PFSK-1 (cell line): Measurements from ENCODE around the gene GTF2H3.

ENCODE experiments used
- FOXP2 ChIP-seq: optimal IDR thresholded peaks from 2 replicates; pipeline ENCODE3; 2011; ENCODE audit warnings: borderline replicate concordance, control low read depth, inconsistent platforms; ENCODE audit not compliant: insufficient read depth; ENCODE audit errors: extremely low read length, extremely low read depth
- POLR2AphosphoS5 ChIP-seq: IDR thresholded peaks from 2 replicates; pipeline ENCODE4 v1.6.1; 2012; ENCODE audit warnings: low read depth, mild to moderate bottlenecking, control low read depth, low read length, moderate library complexity
- SIN3A ChIP-seq: IDR thresholded peaks from 2 replicates; pipeline ENCODE4 v1.6.1; 2012; ENCODE audit warnings: mild to moderate bottlenecking, low read length, moderate library complexity, borderline replicate concordance; ENCODE audit not compliant: insufficient read depth
- TAF1 ChIP-seq: IDR thresholded peaks from 2 replicates; pipeline ENCODE4 v1.6.1; 2012; ENCODE audit warnings: low read length, control low read depth, borderline replicate concordance; ENCODE audit not compliant: insufficient read depth
- TF ChIP-seq, protein P1 (sequence below), 2 experiments: IDR thresholded peaks; 2 replicates each; pipeline versions ENCODE4 v1.6.1 to v1.8.0; 2011 to 2012; ENCODE audit warnings: low read depth in 2 of 2, low read length in 2 of 2, control low read depth in 1 of 2, inconsistent platforms in 1 of 2, mild to moderate bottlenecking in 1 of 2, moderate library complexity in 1 of 2; ENCODE audit not compliant: insufficient read depth in 1 of 2

The GTF2H3 gene

GRCh38 chr12:123645878-123646277 is 12.2 kb downstream of the GTF2H3 start:
- no peak for TF ChIP-seq SIN3A
- TF ChIP-seq, protein P1, sequence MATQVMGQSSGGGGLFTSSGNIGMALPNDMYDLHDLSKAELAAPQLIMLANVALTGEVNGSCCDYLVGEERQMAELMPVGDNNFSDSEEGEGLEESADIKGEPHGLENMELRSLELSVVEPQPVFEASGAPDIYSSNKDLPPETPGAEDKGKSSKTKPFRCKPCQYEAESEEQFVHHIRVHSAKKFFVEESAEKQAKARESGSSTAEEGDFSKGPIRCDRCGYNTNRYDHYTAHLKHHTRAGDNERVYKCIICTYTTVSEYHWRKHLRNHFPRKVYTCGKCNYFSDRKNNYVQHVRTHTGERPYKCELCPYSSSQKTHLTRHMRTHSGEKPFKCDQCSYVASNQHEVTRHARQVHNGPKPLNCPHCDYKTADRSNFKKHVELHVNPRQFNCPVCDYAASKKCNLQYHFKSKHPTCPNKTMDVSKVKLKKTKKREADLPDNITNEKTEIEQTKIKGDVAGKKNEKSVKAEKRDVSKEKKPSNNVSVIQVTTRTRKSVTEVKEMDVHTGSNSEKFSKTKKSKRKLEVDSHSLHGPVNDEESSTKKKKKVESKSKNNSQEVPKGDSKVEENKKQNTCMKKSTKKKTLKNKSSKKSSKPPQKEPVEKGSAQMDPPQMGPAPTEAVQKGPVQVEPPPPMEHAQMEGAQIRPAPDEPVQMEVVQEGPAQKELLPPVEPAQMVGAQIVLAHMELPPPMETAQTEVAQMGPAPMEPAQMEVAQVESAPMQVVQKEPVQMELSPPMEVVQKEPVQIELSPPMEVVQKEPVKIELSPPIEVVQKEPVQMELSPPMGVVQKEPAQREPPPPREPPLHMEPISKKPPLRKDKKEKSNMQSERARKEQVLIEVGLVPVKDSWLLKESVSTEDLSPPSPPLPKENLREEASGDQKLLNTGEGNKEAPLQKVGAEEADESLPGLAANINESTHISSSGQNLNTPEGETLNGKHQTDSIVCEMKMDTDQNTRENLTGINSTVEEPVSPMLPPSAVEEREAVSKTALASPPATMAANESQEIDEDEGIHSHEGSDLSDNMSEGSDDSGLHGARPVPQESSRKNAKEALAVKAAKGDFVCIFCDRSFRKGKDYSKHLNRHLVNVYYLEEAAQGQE (IDR thresholded peaks at IDR 0.05; ENCODE audit: insufficient read depth in 1 of 2, low read depth in 2 of 2, low read length in 2 of 2): no peak
- no peak for TF ChIP-seq TAF1
- TF ChIP-seq POLR2AphosphoS5: no peak
- TF ChIP-seq FOXP2: no peak

DNA sequence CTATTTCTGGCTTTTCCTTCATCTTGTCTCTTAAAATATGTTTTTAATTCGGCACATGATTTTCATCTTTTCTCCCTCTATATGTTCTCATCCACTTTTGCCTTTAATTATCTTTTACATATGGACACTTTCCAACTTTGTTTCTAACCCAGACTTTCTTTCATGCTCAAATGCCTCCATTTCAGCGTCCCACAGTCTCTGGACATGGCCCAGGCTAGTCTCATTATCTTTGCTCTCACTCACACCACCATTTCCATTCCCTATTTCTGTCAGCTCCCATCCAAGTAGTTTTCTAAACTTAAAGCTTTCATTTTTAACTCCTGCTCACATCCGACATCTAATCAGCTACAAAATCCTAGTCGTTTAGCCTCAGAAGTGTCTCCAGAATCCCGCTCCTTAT is 14.8 kb downstream of the GTF2H3 start:
- TF ChIP-seq SIN3A (no peak), FOXP2 (no peak), POLR2AphosphoS5 (no peak), TAF1 (no peak)
- TF ChIP-seq, protein P1 (IDR thresholded peaks at IDR 0.05; ENCODE audit: insufficient read depth in 1 of 2, low read depth in 2 of 2, low read length in 2 of 2): no peak

DNA sequence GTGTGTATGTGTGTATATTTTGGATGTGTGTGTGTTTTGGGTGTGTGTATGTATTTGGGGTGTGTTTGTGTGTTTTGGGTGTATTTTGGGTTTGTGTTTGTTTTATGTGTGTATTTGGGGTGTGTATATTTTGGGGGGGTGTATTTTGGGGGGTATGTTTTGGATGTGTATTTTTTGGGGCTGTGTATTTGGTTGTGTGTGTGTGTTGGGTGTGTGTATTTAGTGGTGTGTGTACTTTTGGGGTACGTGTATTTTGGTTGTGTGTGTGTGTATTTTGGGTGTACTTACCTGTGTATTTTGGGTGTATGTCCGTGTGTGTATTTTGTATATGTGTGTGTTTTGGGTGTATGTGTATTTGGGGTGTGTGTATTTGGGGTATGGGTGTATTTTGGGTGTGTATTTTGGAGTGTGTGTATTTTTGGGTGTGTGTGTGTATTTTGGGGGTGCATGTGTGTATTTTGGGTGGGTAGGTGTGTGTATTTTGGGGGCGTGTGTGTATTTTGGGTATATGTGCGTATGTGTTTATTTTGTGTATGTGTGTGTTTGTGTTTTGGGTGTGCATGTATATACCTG is 20.6 kb downstream of the GTF2H3 start:
- TF ChIP-seq TAF1 (no peak), FOXP2 (no peak), SIN3A (no peak), POLR2AphosphoS5 (no peak)
- TF ChIP-seq, protein P1 (IDR thresholded peaks at IDR 0.05; ENCODE audit: insufficient read depth in 1 of 2, low read depth in 2 of 2, low read length in 2 of 2): no peak

GRCh38 chr12:123655420-123655819 is 21.8 kb downstream of the GTF2H3 start:
- TF ChIP-seq SIN3A (no peak), FOXP2 (no peak), TAF1 (no peak)
- TF ChIP-seq, protein P1 (IDR thresholded peaks at IDR 0.05; ENCODE audit: insufficient read depth in 1 of 2, low read depth in 2 of 2, low read length in 2 of 2): no peak

GRCh38 chr12:123656392-123656791 is 22.8 kb downstream of the GTF2H3 start:
- TF ChIP-seq SIN3A (no peak), TAF1 (no peak), POLR2AphosphoS5 (no peak), FOXP2 (no peak)
- TF ChIP-seq, protein P1 (IDR thresholded peaks at IDR 0.05; ENCODE audit: insufficient read depth in 1 of 2, low read depth in 2 of 2, low read length in 2 of 2): no peak
